GM23338 (cell line): ENCODE measurements around the gene MAP3K14. TPM values are rescaled to one million over a fixed set of nuclear protein-coding genes. Genes with fewer than 3 reads are reported as not detected.

Experiments
- ATAC-seq: fragments of 200-7000 bp; cut with Tn5 transposase; 3 replicates; pipeline ENCODE4 v1.9.1; 2020
- DNase-seq: peaks from one replicate; pipeline ENCODE4 v3.0.0-alpha.2; 2015; ENCODE audit warnings: low spot score
- H2AFZ ChIP-seq: fragments of 200-600 bp; sonication (generic); 2 replicates; pipeline ENCODE4 v1.8.0; 2016; ENCODE audit warnings: antibody characterized with exemption, mild to moderate bottlenecking, moderate library complexity
- H3F3A ChIP-seq: fragments of 200-600 bp; sonication (generic); replicated peaks from 2 replicates; pipeline ENCODE4 v1.8.0; 2017; ENCODE audit warnings: antibody characterized with exemption, mixed run types, low read depth
- H3K27ac ChIP-seq: fragments of 200-600 bp; sonication (generic); 2 replicates; pipeline ENCODE4 v1.6.1; 2016; ENCODE audit warnings: low read depth
- H3K27me3 ChIP-seq: fragments of 200-600 bp; sonication (generic); 2 replicates; pipeline ENCODE4 v1.8.0; 2016; ENCODE audit warnings: mild to moderate bottlenecking, mixed run types, moderate library complexity; ENCODE audit not compliant: insufficient read depth
- H3K36me3 ChIP-seq: fragments of 200-600 bp; sonication (generic); 2 replicates; pipeline ENCODE4 v1.8.0; 2016; ENCODE audit warnings: mild to moderate bottlenecking; ENCODE audit not compliant: insufficient read depth
- H3K4me1 ChIP-seq: fragments of 200-600 bp; sonication (generic); 2 replicates; pipeline ENCODE4 v1.8.0; 2016; ENCODE audit warnings: mild to moderate bottlenecking, moderate library complexity; ENCODE audit not compliant: insufficient read depth
- H3K4me2 ChIP-seq: fragments of 200-600 bp; sonication (generic); 2 replicates; pipeline ENCODE4 v1.7.1; 2017; ENCODE audit warnings: mixed run types
- H3K4me3 ChIP-seq: fragments of 200-600 bp; sonication (generic); 2 replicates; pipeline ENCODE4 v1.6.1; 2016; ENCODE audit warnings: mixed run types
- H3K79me2 ChIP-seq: fragments of 200-600 bp; sonication (generic); replicated peaks from 2 replicates; pipeline ENCODE4 v1.8.0; 2017; ENCODE audit warnings: mild to moderate bottlenecking; ENCODE audit not compliant: insufficient read depth
- H3K9me2 ChIP-seq: fragments of 200-600 bp; sonication (generic); 2 replicates; pipeline ENCODE4 v1.8.0; 2017; ENCODE audit not compliant: insufficient read depth
- H4K20me1 ChIP-seq: fragments of 200-600 bp; sonication (generic); replicated peaks from 2 replicates; pipeline ENCODE4 v1.8.0; 2017; ENCODE audit warnings: mild to moderate bottlenecking; ENCODE audit not compliant: insufficient read depth
- H3K27ac Mint-ChIP-seq: 2 replicates; pipeline ENCODE4 v1.8.0; 2020; ENCODE audit warnings: inconsistent platforms, mild to moderate bottlenecking, moderate library complexity, mixed read lengths
- H3K27me3 Mint-ChIP-seq: 3 replicates; pipeline ENCODE4 v1.8.0; 2022; ENCODE audit warnings: low read depth, mild to moderate bottlenecking, moderate library complexity, mixed read lengths, inconsistent platforms; ENCODE audit not compliant: insufficient read depth, poor library complexity
- H3K36me3 Mint-ChIP-seq: 3 replicates; pipeline ENCODE4 v1.8.0; 2021; ENCODE audit warnings: low read depth, mild to moderate bottlenecking, inconsistent platforms, moderate library complexity, mixed read lengths
- H3K4me1 Mint-ChIP-seq: 3 replicates; pipeline ENCODE4 v1.8.0; 2020; ENCODE audit warnings: mild to moderate bottlenecking, inconsistent platforms, mixed read lengths
- H3K4me3 Mint-ChIP-seq: 3 replicates; pipeline ENCODE4 v1.8.0; 2021; ENCODE audit warnings: moderate library complexity, mild to moderate bottlenecking, inconsistent platforms, mixed read lengths
- H3K9me3 Mint-ChIP-seq: 3 replicates; pipeline ENCODE4 v1.8.0; 2020; ENCODE audit warnings: moderate library complexity, mild to moderate bottlenecking, inconsistent platforms, mixed read lengths
- CREB1 ChIP-seq: fragments of 250-450 bp; sonication (Bioruptor Pico); IDR thresholded peaks from 2 replicates; pipeline ENCODE4 v1.5.0; 2020; ENCODE audit warnings: low read depth, mild to moderate bottlenecking, moderate library complexity
- CTCF ChIP-seq, 2 experiments: fragments of 200-600 bp in 1 of 2; sonication (generic) in 1 of 2; conservative IDR thresholded peaks; 2 replicates each; pipeline versions ENCODE4 v1.5.1 to v1.6.1; 2016 to 2017; ENCODE audit warnings: antibody characterized with exemption in 2 of 2, low read depth in 2 of 2, mild to moderate bottlenecking in 2 of 2, moderate library complexity in 1 of 2
- ETS1 ChIP-seq: IDR thresholded peaks from 2 replicates; pipeline ENCODE4 v1.6.1; 2016; ENCODE audit warnings: antibody characterized with exemption
- EZH2 ChIP-seq: fragments of 200-600 bp; sonication (generic); IDR thresholded peaks from one replicate; pipeline ENCODE4 v1.8.0; 2017; ENCODE audit warnings: antibody characterized with exemption, mild to moderate bottlenecking, low read depth; ENCODE audit not compliant: unreplicated experiment
- EZH2phosphoT487 ChIP-seq: fragments of 200-600 bp; sonication (generic); IDR thresholded peaks from one replicate; pipeline ENCODE4 v1.8.1; 2018; ENCODE audit warnings: antibody characterized with exemption; ENCODE audit not compliant: unreplicated experiment
- JUNB ChIP-seq: IDR thresholded peaks from one replicate; pipeline ENCODE4 v1.6.1; 2016; ENCODE audit warnings: antibody characterized with exemption; ENCODE audit not compliant: unreplicated experiment
- POLR2AphosphoS5 ChIP-seq: IDR thresholded peaks from 2 replicates; pipeline ENCODE4 v1.6.1; 2016; ENCODE audit warnings: antibody characterized with exemption, low read depth
- ZNF114 ChIP-seq: fragments of 250-450 bp; sonication (Bioruptor Pico); IDR thresholded peaks from 2 replicates; pipeline ENCODE4 v1.5.0; 2020; ENCODE audit warnings: mild to moderate bottlenecking, moderate library complexity
- ZNF331 ChIP-seq: fragments of 250-450 bp; sonication (Bioruptor Pico); IDR thresholded peaks from 2 replicates; pipeline ENCODE4 v1.5.0; 2020; ENCODE audit warnings: low read depth, mild to moderate bottlenecking, moderate library complexity
- ZNF462 ChIP-seq: fragments of 250-450 bp; sonication (Bioruptor Pico); IDR thresholded peaks from 2 replicates; pipeline ENCODE4 v1.5.0; 2020; ENCODE audit warnings: mild to moderate bottlenecking, moderate library complexity
- polyA plus RNA-seq: library from polyadenylated mRNA; unstranded; fragments of >200 nt; fragmentation: Nextera tagmentation; extraction: Ambion mirVana; gene quantifications from 2 replicates; pipeline ENCODE4 v1.2.1, GENCODE V29; 2016
- total RNA-seq: library from RNA; depleted of rRNA; stranded (reverse); fragments of >200 nt; shearing (Covaris generic); gene quantifications from 2 replicates; pipeline ENCODE4 v1.2.3, GENCODE V29; 2014

MAP3K14 gene
- total and polyA plus RNA-seq, 2 experiments from 2014 or later: 1.3 to 4.9 TPM

GRCh38 chr17:45353043-45353442 is 36.2 kb upstream of the MAP3K14 start (continued):
- no peak for TF ChIP-seq CTCF (conservative IDR thresholded peaks at IDR 0.05; ENCODE audit: low read depth in 2 of 2)
- no peak for TF ChIP-seq ZNF462 (CRISPR knock-in tag)
- no peak for TF ChIP-seq ZNF331 (CRISPR knock-in tag)
- TF ChIP-seq JUNB: no peak
- TF ChIP-seq EZH2: no peak
- no peak for TF ChIP-seq POLR2AphosphoS5

- Histone ChIP-seq H3K4me3 (no peak overlapping the region), H2AFZ (no peak overlapping the region), H3K9me2 (no peaks in the 10 kb centered on the region), H3K27me3 (no peaks in the 10 kb centered on the region), H3K79me2 (no peaks in the 10 kb centered on the region), H3K27ac (no peak overlapping the region), H3K36me3 (no peaks in the 10 kb centered on the region), H3K4me2 (no peak overlapping the region), H3F3A (no peaks in the 10 kb centered on the region), H4K20me1 (no peaks in the 10 kb centered on the region), H3K4me1 (no peaks in the 10 kb centered on the region)
- H3K4me3 Mint-ChIP-seq: no peak overlapping the region
- H3K9me3 Mint-ChIP-seq: peaks cover 9% of the 10 kb centered on the region; the same call in 2 of the 3 replicates
- no peaks in the 10 kb centered on the region; the same call in 2 of the 3 replicates for H3K36me3 Mint-ChIP-seq
- H3K27ac Mint-ChIP-seq: no peak overlapping the region
- H3K27me3 Mint-ChIP-seq: peaks cover 6% of the 10 kb centered on the region
- peaks cover 2% of the 10 kb centered on the region; the same call in 1 of the 3 replicates for H3K4me1 Mint-ChIP-seq
- no peak for DNase-seq
- no peak for ATAC-seq
- TF ChIP-seq EZH2phosphoT487 (no peak), POLR2AphosphoS5 (no peak), CREB1 (CRISPR knock-in tag) (no peak), ETS1 (no peak), ZNF114 (CRISPR knock-in tag) (no peak)
These were observed 35.0 kb upstream of the MAP3K14 start for GRCh38 chr17:45351831-45352230.
